ENCODE data around the gene HERC5. TPM values are rescaled to one million over a fixed set of nuclear protein-coding genes. Genes with fewer than 3 reads are reported as not detected.

Gene HERC5
- total RNA-seq, 1 experiment from 2014 or later = 7.2 TPM

- TF ChIP-seq REST (IDR thresholded peaks at IDR 0.05; ENCODE audit: low read depth) (no peak), CBX3 (IDR thresholded peaks at IDR 0.05; ENCODE audit: low read depth) (no peak), FOSL1 (IDR thresholded peaks at IDR 0.05; ENCODE audit: low read depth) (no peak), CTCF (IDR thresholded peaks at IDR 0.05 in 2 of 3, conservative IDR thresholded peaks at IDR 0.05 in 1 of 3; ENCODE audit: borderline replicate concordance in 1 of 3, insufficient read depth in 1 of 3, low read depth in 2 of 3, low read length in 2 of 3) (no peak), EGR1 (IDR thresholded peaks at IDR 0.05; ENCODE audit: low read depth) (no peak), SP1 (IDR thresholded peaks at IDR 0.05; ENCODE audit: low read depth) (no peak), TCF7L2 (IDR thresholded peaks at IDR 0.05; ENCODE audit: borderline replicate concordance, extremely low read depth, insufficient read depth, insufficient read length) (no peak), SRF (IDR thresholded peaks at IDR 0.05; ENCODE audit: low read depth) (no peak; the same call in 1 of the 2 replicates)
Observed at GRCh38 chr4:88522702-88523324, 65.9 kb downstream of the HERC5 start (continued).
